Left lobe of liver (tissue), 2 donors: ENCODE data around the gene GRM3. TPM values are rescaled to one million over a fixed set of nuclear protein-coding genes. Genes with fewer than 3 reads are reported as not detected.
A peak's percentile ranks its signal among the peaks of the same experiment; 100 is the strongest.
"Not testable (repeated sequence)": the region's sequence is repeated elsewhere in the genome, so short reads cannot be mapped to it uniquely, and the experiment has no call there.

Source experiments
- ATAC-seq: fragments of 200-7000 bp; cut with Tn5 transposase; one replicate; pipeline ENCODE4 v1.9.1; 2020; ENCODE audit warnings: mild to moderate bottlenecking, moderate library complexity
- DNase-seq: peaks from one replicate; pipeline ENCODE4 v3.0.0-alpha.2; 2020; ENCODE audit warnings: low spot score
- total RNA-seq: library from RNA; stranded (reverse); gene quantifications from one replicate; pipeline ENCODE4 v1.2.1, GENCODE V29; 2021
- donor health status: DM: no; HTN: no; CAD: no; lungs with moderate emphysema.
- donor health status: DM: no; HTN: yes; CAD: no.

Gene GRM3
- total RNA-seq: not detected

GRCh38 chr7:86643561-86644281 lies at the start of gene GRM3:
Gene GRM3 (plus strand): TSS chr7:86643909. CDS start chr7:86765146, 121,237 bp downstream.
- ATAC-seq (peak; percentile 53), DNase-seq (no peak)

- DNase-seq: no peak
- peak; percentile 70 for ATAC-seq
Observed at GRCh38 chr7:86598311-86598710, 45.4 kb upstream of the GRM3 start.

- DNase-seq: no peak
- ATAC-seq: no peak
Observed at GRCh38 chr7:86598721-86599120, 45.0 kb upstream of the GRM3 start.

- DNase-seq (no peak), ATAC-seq (peak; percentile 44)
Observed at GRCh38 chr7:86600506-86601290, 43.0 kb upstream of the GRM3 start.

- not testable (repeated sequence) for DNase-seq, ATAC-seq
Observed at GRCh38 chr7:86615711-86616110, 28.0 kb upstream of the GRM3 start.

- ATAC-seq (peak; percentile 63), DNase-seq (no peak)
Observed at GRCh38 chr7:86644282-86645224, 844 bp downstream of the GRM3 start.

- DNase-seq (peak; percentile 48), ATAC-seq (peak; percentile 76)
Observed at GRCh38 chr7:86645225-86645608, 1.5 kb downstream of the GRM3 start.

- DNase-seq: no peak
- ATAC-seq: no peak
Observed at GRCh38 chr7:86645676-86646276, 2.1 kb downstream of the GRM3 start.

- DNase-seq (no peak), ATAC-seq (no peak)
Observed at GRCh38 chr7:86647385-86648094, 3.8 kb downstream of the GRM3 start.

- no peak for ATAC-seq
- DNase-seq: no peak
Observed at GRCh38 chr7:86648169-86648568, 4.5 kb downstream of the GRM3 start.

- no peak for ATAC-seq
- no peak for DNase-seq
Observed at GRCh38 chr7:86653919-86654659, 10.4 kb downstream of the GRM3 start.

- DNase-seq: no peak
- no peak for ATAC-seq
Observed at GRCh38 chr7:86657948-86658347, 14.2 kb downstream of the GRM3 start.

- no peak for ATAC-seq
- DNase-seq: no peak
Observed at GRCh38 chr7:86660950-86661462, 17.3 kb downstream of the GRM3 start.

- no peak for ATAC-seq
- DNase-seq: no peak
Observed at GRCh38 chr7:86664486-86664885, 20.8 kb downstream of the GRM3 start.

- ATAC-seq: no peak
Observed at GRCh38 chr7:86664991-86665390, 21.3 kb downstream of the GRM3 start.

GRCh38 chr7:86665669-86666068 lies 22.0 kb downstream of the GRM3 start:
- DNase-seq (no peak), ATAC-seq (no peak)

More at GRCh38 chr7:86664991-86665390, 21.3 kb downstream of the GRM3 start:
- no peak for DNase-seq

- ATAC-seq (peak; percentile 33), DNase-seq (no peak)
Observed at GRCh38 chr7:86667732-86668131, 24.0 kb downstream of the GRM3 start.

GRCh38 chr7:86668315-86668714 lies 24.6 kb downstream of the GRM3 start:
- ATAC-seq: no peak
- no peak for DNase-seq

- DNase-seq (no peak), ATAC-seq (no peak)
Observed at GRCh38 chr7:86687831-86688230, 44.1 kb downstream of the GRM3 start.
